RWPE2 (cell line): ENCODE measurements around the gene CDH4.

Source experiments
- ATAC-seq: fragments of 200-7000 bp; cut with Tn5 transposase; 3 replicates; pipeline ENCODE4 v1.9.1; 2021; ENCODE audit warnings: low read depth
- DNase-seq: peaks from one replicate; pipeline ENCODE4 v3.0.0-alpha.2; 2020; ENCODE audit warnings: low spot score
- H3K27ac ChIP-seq: fragments of 450-650 bp; 2 replicates; pipeline ENCODE4 v1.5.1; 2017; ENCODE audit warnings: mild to moderate bottlenecking; ENCODE audit not compliant: poor library complexity, severe bottlenecking
- H3K27me3 ChIP-seq: fragments of 250-450 bp; sonication (Bioruptor Pico); 2 replicates; pipeline ENCODE4 v1.5.1; 2021; ENCODE audit warnings: mild to moderate bottlenecking, moderate library complexity; ENCODE audit not compliant: insufficient read depth, poor library complexity, severe bottlenecking
- H3K36me3 ChIP-seq: fragments of 250-450 bp; sonication (Bioruptor Pico); 2 replicates; pipeline ENCODE4 v1.5.1; 2020; ENCODE audit warnings: low read depth, mild to moderate bottlenecking, moderate library complexity
- H3K4me1 ChIP-seq: fragments of 250-450 bp; sonication (Bioruptor Pico); 2 replicates; pipeline ENCODE4 v1.5.1; 2021; ENCODE audit warnings: mild to moderate bottlenecking, moderate library complexity; ENCODE audit not compliant: insufficient read depth, poor library complexity, severe bottlenecking
- H3K4me3 ChIP-seq: fragments of 250-450 bp; sonication (Bioruptor Pico); 2 replicates; pipeline ENCODE4 v1.5.1; 2021; ENCODE audit warnings: mild to moderate bottlenecking, moderate library complexity; ENCODE audit not compliant: severe bottlenecking
- H3K9me3 ChIP-seq: fragments of 250-450 bp; sonication (Bioruptor Pico); 2 replicates; pipeline ENCODE4 v1.5.1; 2021; ENCODE audit warnings: mild to moderate bottlenecking, moderate library complexity; ENCODE audit not compliant: severe bottlenecking
- TF ChIP-seq, protein P1 (sequence below): fragments of 450-650 bp; IDR thresholded peaks from one replicate; pipeline ENCODE4 v1.5.1; 2017; ENCODE audit warnings: mild to moderate bottlenecking, moderate library complexity; ENCODE audit not compliant: poor library complexity, severe bottlenecking

CDH4 gene

DNA sequence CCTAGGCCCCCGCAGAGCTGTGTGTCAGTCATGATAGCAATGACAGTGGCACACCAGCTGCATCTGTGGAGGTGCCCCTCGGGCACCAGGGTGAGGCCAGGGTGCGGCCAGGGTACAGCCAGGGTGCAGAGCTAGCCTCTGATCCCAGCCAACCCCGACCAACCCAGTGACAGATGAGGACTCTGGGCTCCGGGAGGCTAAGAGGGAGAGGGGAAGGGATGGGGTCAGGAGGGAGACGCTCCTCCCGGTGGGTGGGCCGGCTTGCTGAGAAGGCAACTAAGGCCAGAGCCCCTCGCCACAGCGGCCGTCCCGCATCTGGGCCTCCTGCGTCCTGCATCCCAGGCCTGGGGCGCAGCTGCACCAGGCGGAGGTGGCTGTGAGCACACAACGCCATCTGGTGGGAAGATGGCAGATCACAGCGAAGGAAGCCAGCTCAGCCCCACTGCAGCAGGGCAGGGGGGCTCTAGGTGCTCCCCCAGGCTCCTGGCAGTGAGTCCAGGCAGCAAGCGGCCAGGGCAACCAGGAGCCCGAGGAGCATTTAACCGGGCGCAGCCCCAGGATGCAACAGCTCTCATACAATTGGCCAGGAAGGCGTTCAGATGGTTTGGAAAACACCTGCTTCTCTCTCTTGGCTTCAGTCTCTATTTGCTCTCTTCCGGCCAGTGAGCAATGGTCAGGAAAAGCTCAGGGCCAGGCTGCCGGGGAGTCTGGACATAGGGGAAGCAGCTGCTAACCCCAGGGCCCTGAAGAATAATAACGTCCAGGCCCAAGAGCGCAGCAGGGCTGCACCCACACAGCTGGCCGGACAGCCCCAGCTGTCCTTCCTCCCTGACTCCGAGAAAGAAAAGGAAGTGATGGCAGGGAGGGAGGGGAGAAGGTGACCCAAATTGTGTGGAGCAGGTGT lies 644.2 kb downstream of the CDH4 start:
- H3K27ac ChIP-seq: no peak overlapping the region
- DNase-seq: no peak

GRCh38 chr20:61897401-61898295 lies 645.6 kb downstream of the CDH4 start:
- H3K4me3 ChIP-seq: no peak overlapping the region
- TF ChIP-seq, protein P1, sequence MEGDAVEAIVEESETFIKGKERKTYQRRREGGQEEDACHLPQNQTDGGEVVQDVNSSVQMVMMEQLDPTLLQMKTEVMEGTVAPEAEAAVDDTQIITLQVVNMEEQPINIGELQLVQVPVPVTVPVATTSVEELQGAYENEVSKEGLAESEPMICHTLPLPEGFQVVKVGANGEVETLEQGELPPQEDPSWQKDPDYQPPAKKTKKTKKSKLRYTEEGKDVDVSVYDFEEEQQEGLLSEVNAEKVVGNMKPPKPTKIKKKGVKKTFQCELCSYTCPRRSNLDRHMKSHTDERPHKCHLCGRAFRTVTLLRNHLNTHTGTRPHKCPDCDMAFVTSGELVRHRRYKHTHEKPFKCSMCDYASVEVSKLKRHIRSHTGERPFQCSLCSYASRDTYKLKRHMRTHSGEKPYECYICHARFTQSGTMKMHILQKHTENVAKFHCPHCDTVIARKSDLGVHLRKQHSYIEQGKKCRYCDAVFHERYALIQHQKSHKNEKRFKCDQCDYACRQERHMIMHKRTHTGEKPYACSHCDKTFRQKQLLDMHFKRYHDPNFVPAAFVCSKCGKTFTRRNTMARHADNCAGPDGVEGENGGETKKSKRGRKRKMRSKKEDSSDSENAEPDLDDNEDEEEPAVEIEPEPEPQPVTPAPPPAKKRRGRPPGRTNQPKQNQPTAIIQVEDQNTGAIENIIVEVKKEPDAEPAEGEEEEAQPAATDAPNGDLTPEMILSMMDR: no peak
- no peaks in the 10 kb centered on the region for H3K36me3 ChIP-seq
- ATAC-seq (no peak), DNase-seq (no peak)
- no peaks in the 10 kb centered on the region for H3K4me1 ChIP-seq
- H3K27ac ChIP-seq: no peak overlapping the region
- no peaks in the 10 kb centered on the region for H3K27me3 ChIP-seq
- H3K9me3 ChIP-seq: no peaks in the 10 kb centered on the region

More for the DNA sequence above, 644.2 kb downstream of the CDH4 start:
- no peaks in the 10 kb centered on the region for H3K4me1 ChIP-seq
- H3K4me3 ChIP-seq: no peak overlapping the region
- ATAC-seq: peak; percentile 77
- no peaks in the 10 kb centered on the region for H3K36me3 ChIP-seq
- TF ChIP-seq, protein P1: peak; percentile 99
- H3K27me3 ChIP-seq: no peaks in the 10 kb centered on the region
- no peaks in the 10 kb centered on the region for H3K9me3 ChIP-seq

DNA sequence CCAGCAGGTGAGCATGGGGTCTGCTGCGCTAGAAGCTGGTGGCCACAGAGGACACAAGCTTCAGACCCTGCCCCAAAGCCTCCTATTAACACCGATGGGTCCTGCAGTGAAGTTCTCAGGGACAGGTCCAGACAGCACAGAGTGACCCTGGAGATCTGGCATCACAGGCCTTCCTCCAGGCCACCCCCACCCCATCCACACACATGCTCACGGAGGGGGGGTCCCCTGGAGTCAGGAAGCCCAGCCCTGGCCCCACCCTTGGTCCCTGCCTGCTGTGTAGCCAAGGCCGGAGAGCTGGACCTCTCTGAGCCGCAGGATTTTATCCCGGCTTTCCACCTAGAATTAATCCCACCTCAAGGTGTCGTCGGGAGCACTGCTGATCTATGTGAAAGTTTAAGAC lies 646.3 kb downstream of the CDH4 start:
- DNase-seq (no peak), ATAC-seq (no peak)
- Histone ChIP-seq H3K36me3 (no peaks in the 10 kb centered on the region), H3K27me3 (no peaks in the 10 kb centered on the region), H3K4me3 (no peak overlapping the region), H3K27ac (no peak overlapping the region), H3K4me1 (no peaks in the 10 kb centered on the region), H3K9me3 (no peaks in the 10 kb centered on the region)
- TF ChIP-seq, protein P1: no peak

GRCh38 chr20:61900011-61900944 lies 648.2 kb downstream of the CDH4 start:
- no peaks in the 10 kb centered on the region for H3K4me1 ChIP-seq
- H3K4me3 ChIP-seq: no peak overlapping the region
- no peak for ATAC-seq
- H3K27me3 ChIP-seq: no peaks in the 10 kb centered on the region
- no peaks in the 10 kb centered on the region for H3K9me3 ChIP-seq
- no peak overlapping the region for H3K27ac ChIP-seq
- no peaks in the 10 kb centered on the region for H3K36me3 ChIP-seq
- no peak for DNase-seq
- TF ChIP-seq, protein P1: no peak
